GM12892 (cell line): Measurements from ENCODE around the gene SLC45A1.

Experiments used
- POLR2A ChIP-seq: IDR thresholded peaks from 2 replicates; pipeline ENCODE4 v1.6.1; 2011; ENCODE audit warnings: low read depth, low read length, control low read depth
- POLR2AphosphoS5 ChIP-seq: IDR thresholded peaks from 2 replicates; pipeline ENCODE4 v1.6.1; 2011; ENCODE audit warnings: low read depth, low read length, control low read depth
- TAF1 ChIP-seq: IDR thresholded peaks from 2 replicates; pipeline ENCODE4 v1.6.1; 2011; ENCODE audit warnings: low read depth, mild to moderate bottlenecking, control low read depth, low read length, borderline replicate concordance

GRCh38 chr1:8376358-8376840, 58.5 kb downstream of the SLC45A1 start:
- no peak for TF ChIP-seq POLR2A
- no peak for TF ChIP-seq POLR2AphosphoS5
- TF ChIP-seq TAF1, result no peak
